ENCODE data around the gene CRTC3.

GRCh38 chr15:90564051-90564450, 34.3 kb downstream of the CRTC3 start:
- TF ChIP-seq POLR2A (IDR thresholded peaks at IDR 0.05) (no peak), CTCF (IDR thresholded peaks at IDR 0.05) (no peak)
